HepG2 (cell line): ENCODE measurements around the gene GABRG3. TPM values are rescaled to one million over a fixed set of nuclear protein-coding genes. Genes with fewer than 3 reads are reported as not detected.
A peak's percentile ranks its signal among the peaks of the same experiment; 100 is the strongest.

Experiments used
- ATAC-seq: fragments of 200-7000 bp; cut with Tn5 transposase; 3 replicates; pipeline ENCODE4 v1.9.1; 2020; ENCODE audit warnings: mild to moderate bottlenecking, moderate library complexity
- BruUV-seq: library from RNA; stranded (reverse); fragments of 400-500 nt; replicated peaks from 2 replicates; lab custom pipeline; 2021; lab: Mats Ljungman, UMichigan
- CTCF ChIA-PET: fragments of 300-600 bp; formaldehyde crosslinking; extraction: SDS; loops from one replicate; lab custom pipeline; 2021; ENCODE audit warnings: low total read pairs, inconsistent platforms, low intra/inter-chr PET ratio; lab: Yijun Ruan, JAX
- POLR2A ChIA-PET: fragments of 350-600 bp; sonication (Branson Sonifier 250); formaldehyde crosslinking; loops from one replicate; lab custom pipeline; 2020; ENCODE audit warnings: antibody characterized with exemption, inconsistent platforms; lab: Yijun Ruan, JAX
- DNase-seq: peaks from one replicate; pipeline ENCODE4 v3.0.0-alpha.2; 2015; ENCODE audit warnings: low spot score
- FAIRE-seq: peaks from 3 replicates; lab custom pipeline; 2011; peaks lifted over from hg19 to GRCh38; lab: Jason Lieb, UNC
- H2AFZ ChIP-seq: one replicate; pipeline ENCODE4 v1.6.1; 2011; ENCODE audit warnings: low read length, inconsistent platforms
- H3K27ac ChIP-seq: fragments of 300-600 bp; 3 replicates; pipeline ENCODE4 v1.8.0; 2011; ENCODE audit warnings: mixed run types, mild to moderate bottlenecking, mixed read lengths, low read length, inconsistent platforms; ENCODE audit not compliant: insufficient read depth; ENCODE audit errors: extremely low read length
- H3K27me3 ChIP-seq, 2 experiments: fragments of 200-600 bp in 1 of 2; 2 replicates in 1 of 2; 3 replicates in 1 of 2; pipeline versions ENCODE4 v1.6.0 to v1.8.0; 2011; ENCODE audit warnings: low read length in 2 of 2, mild to moderate bottlenecking in 2 of 2, moderate library complexity in 2 of 2, inconsistent platforms in 1 of 2; ENCODE audit not compliant: insufficient read depth in 2 of 2, control insufficient read depth in 1 of 2
- H3K36me3 ChIP-seq, 2 experiments: fragments of 200-600 bp in 1 of 2; replicated peaks in 1 of 2; 2 replicates in 1 of 2; 3 replicates in 1 of 2; pipeline versions ENCODE4 v1.5.1 to v1.8.0; 2011; ENCODE audit warnings: low read length in 2 of 2, inconsistent platforms in 1 of 2; ENCODE audit not compliant: insufficient read depth in 2 of 2, control insufficient read depth in 1 of 2
- H3K4me1 ChIP-seq: 2 replicates; pipeline ENCODE4 v1.5.1; 2012; ENCODE audit warnings: low read length, inconsistent platforms; ENCODE audit not compliant: insufficient read depth
- H3K4me2 ChIP-seq: 2 replicates; pipeline ENCODE4 v1.6.0; 2011; ENCODE audit warnings: low read depth, low read length, inconsistent platforms
- H3K4me3 ChIP-seq, 3 experiments: fragments of 200-600 bp in 1 of 3; sonication (generic), shearing (Covaris generic) in 1 of 3; replicated peaks in 1 of 3; 2 replicates each; pipeline ENCODE4 v1.5.1; 2011 to 2016; ENCODE audit warnings: low read length in 3 of 3, inconsistent platforms in 2 of 3, low read depth in 2 of 3, mild to moderate bottlenecking in 2 of 3, control low read depth in 1 of 3, mixed read lengths in 1 of 3; ENCODE audit not compliant: insufficient read depth in 1 of 3
- H3K79me2 ChIP-seq: one replicate; pipeline ENCODE4 v1.6.1; 2011; ENCODE audit warnings: low read length, inconsistent platforms; ENCODE audit not compliant: insufficient read depth
- H3K9ac ChIP-seq: 2 replicates; pipeline ENCODE4 v1.6.0; 2011; ENCODE audit warnings: mild to moderate bottlenecking, low read depth, low read length, inconsistent platforms; ENCODE audit not compliant: insufficient read depth
- H3K9me3 ChIP-seq: 2 replicates; pipeline ENCODE4 v1.5.1; 2012; ENCODE audit warnings: mild to moderate bottlenecking, low read length
- H4K20me1 ChIP-seq: 2 replicates; pipeline ENCODE4 v1.6.0; 2011; ENCODE audit warnings: inconsistent platforms, mild to moderate bottlenecking, low read length, moderate library complexity; ENCODE audit not compliant: insufficient read depth
- AGO1 ChIP-seq: fragments of 200-400 bp; formaldehyde crosslinking; IDR thresholded peaks from 2 replicates; pipeline ENCODE4 v1.6.1; 2017; ENCODE audit warnings: mild to moderate bottlenecking, low read depth, low read length, moderate library complexity; ENCODE audit not compliant: poor library complexity, severe bottlenecking
- AGO2 ChIP-seq: fragments of 200-400 bp; formaldehyde crosslinking; optimal IDR thresholded peaks from 2 replicates; pipeline ENCODE3; 2017; ENCODE audit warnings: mild to moderate bottlenecking, low read depth, low read length, moderate library complexity
- ATM ChIP-seq: fragments of 450-650 bp; IDR thresholded peaks from 2 replicates; pipeline ENCODE4 v1.7.1; 2017; ENCODE audit warnings: mild to moderate bottlenecking, borderline replicate concordance
- CBX2 ChIP-seq, 2 experiments: fragments of 200-600 bp in 1 of 2; sonication (generic); formaldehyde crosslinking in 1 of 2; IDR thresholded peaks; 2 replicates each; pipeline versions ENCODE4 v1.7.0 to v1.8.1; 2018 to 2022; ENCODE audit warnings: low read depth in 2 of 2, low read length in 1 of 2, mild to moderate bottlenecking in 1 of 2, missing genetic modification reagents in 1 of 2
- EEA1 ChIP-seq: sonication (generic); formaldehyde crosslinking; IDR thresholded peaks from 2 replicates; pipeline ENCODE4 v1.5.1; 2020; ENCODE audit warnings: mild to moderate bottlenecking, missing genetic modification reagents, borderline replicate concordance
- EP300 ChIP-seq, 3 experiments: sonication (generic) in 1 of 3; formaldehyde crosslinking in 1 of 3; IDR thresholded peaks; 2 replicates each; pipeline versions ENCODE4 v1.5.1 to v1.6.1; 2011 to 2020; ENCODE audit warnings: low read depth in 2 of 3, low read length in 2 of 3, borderline replicate concordance in 1 of 3, improper control_type of control experiment in 1 of 3, mild to moderate bottlenecking in 1 of 3, missing genetic modification reagents in 1 of 3, moderate library complexity in 1 of 3
- HMG20B ChIP-seq: conservative IDR thresholded peaks from 2 replicates; pipeline ENCODE4 v1.6.1; 2016; ENCODE audit warnings: missing genetic modification reagents, missing compliant biosample characterization
- MAFF ChIP-seq: IDR thresholded peaks from 2 replicates; pipeline ENCODE4 v1.6.1; 2011; ENCODE audit warnings: low read depth, low read length, improper control_type of control experiment
- MAFK ChIP-seq, 2 experiments: IDR thresholded peaks in 1 of 2; conservative IDR thresholded peaks in 1 of 2; 2 replicates each; pipeline ENCODE4 v1.6.1; 2011; ENCODE audit warnings: improper control_type of control experiment in 2 of 2, low read length in 2 of 2
- PLRG1 ChIP-seq: fragments of 450-650 bp; conservative IDR thresholded peaks from 2 replicates; pipeline ENCODE4 v1.6.1; 2016
- ZNF205 ChIP-seq: IDR thresholded peaks from 2 replicates; pipeline ENCODE4 v1.6.1; 2018; ENCODE audit warnings: missing biosample characterization, missing genetic modification reagents
- ZSCAN22 ChIP-seq: sonication (generic); formaldehyde crosslinking; IDR thresholded peaks from 2 replicates; pipeline ENCODE4 v1.4.0; 2020; ENCODE audit warnings: mild to moderate bottlenecking, missing genetic modification reagents
- WGBS: methylation state at CpG from one replicate; pipeline ENCODE4 v1.1.6; 2017; ENCODE audit warnings: low lambda C conversion rate; 5-methylcytosine and 5-hydroxymethylcytosine counted together
- in situ Hi-C: cut with HindIII; loops from 2 replicates; pipeline ENCODE4 v1.10.0; 2017; ENCODE audit warnings: low pct_unique_long_range_greater_than_20kb; ENCODE audit not compliant: extremely low pct_ligation_motif_present
- intact Hi-C: fragments of 100-400 bp; cut with micrococcal nuclease; formaldehyde crosslinking; loops from one replicate; pipeline ENCODE4 v1.10.0; 2022; ENCODE audit not compliant: unreplicated experiment
- polyA plus RNA-seq, 8 experiments: library from polyadenylated mRNA; depleted of rRNA in 3 of 8; stranded (reverse) in 7 of 8; unstranded in 1 of 8; fragments of >200 nt; fragmentation: Illumina TruSeq in 4 of 8; extraction: Trizol in 4 of 8; gene quantifications; 2 replicates each; pipeline versions ENCODE4 v1.2.1 to v1.2.3, GENCODE V29; 2011 to 2016; ENCODE audit warnings: low read depth in 4 of 8, missing spikeins in 1 of 8, mixed read lengths in 1 of 8; ENCODE audit not compliant: insufficient read depth in 1 of 8
- total RNA-seq, 5 experiments: library from RNA; depleted of rRNA; stranded (reverse); fragments of >200 nt; fragmentation: Illumina TruSeq; extraction: Trizol; gene quantifications; 2 replicates each; pipeline ENCODE4 v1.2.3, GENCODE V29; 2016; ENCODE audit warnings: low read depth in 1 of 5
- TF ChIP-seq, protein P1 (sequence below): sonication (generic); formaldehyde crosslinking; conservative IDR thresholded peaks from 2 replicates; pipeline ENCODE4 v1.4.0; 2020; ENCODE audit warnings: missing genetic modification reagents

Gene GABRG3
- total and polyA plus RNA-seq, 2 of the 13 experiments (the other 11 are each of a cell fraction or from before 2014, with no cell fraction given), result not detected

DNA sequence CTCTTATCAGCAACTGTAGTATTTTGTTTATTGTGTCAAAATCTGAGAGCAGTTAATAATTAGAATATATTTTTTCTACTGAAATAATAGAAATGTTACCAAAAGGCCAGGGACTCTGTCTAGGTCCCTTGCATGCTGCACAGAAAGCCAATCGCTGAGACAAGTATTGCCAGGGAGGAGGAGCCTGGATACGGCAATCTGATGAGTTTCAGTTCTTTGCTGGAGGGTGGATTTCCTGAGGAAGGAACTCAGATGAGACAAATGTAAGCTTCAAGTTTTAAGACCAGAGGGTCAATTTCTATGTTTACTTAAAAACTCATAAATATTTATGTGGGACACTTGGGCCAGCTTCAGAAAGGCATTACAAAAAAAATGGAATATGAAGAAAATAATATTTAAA lies 252.2 kb downstream of the GABRG3 start:
- FAIRE-seq, result no peak

DNA sequence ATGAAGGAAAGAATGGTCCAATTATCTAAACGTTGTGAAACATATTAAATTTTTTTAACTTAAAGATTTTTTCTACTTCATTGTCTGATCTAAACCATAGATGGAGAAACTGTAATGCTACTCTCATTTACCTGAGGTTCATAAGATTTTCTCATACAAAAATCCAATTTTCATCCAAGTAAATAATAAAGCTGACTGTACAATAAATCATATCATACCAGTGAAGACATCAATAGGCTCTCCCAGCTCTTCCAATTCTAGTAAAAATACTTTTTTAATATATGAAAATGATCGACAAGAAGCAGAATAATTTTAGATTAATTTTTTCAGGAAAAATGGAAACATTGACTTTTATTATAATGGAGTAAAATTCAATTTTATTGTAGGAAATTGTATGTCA lies 260.8 kb downstream of the GABRG3 start:
- no peak for ATAC-seq
- Histone ChIP-seq H2AFZ (no peak overlapping the region), H3K4me2 (no peak overlapping the region), H3K27me3 (no peaks in the 10 kb centered on the region), H3K4me3 (no peak overlapping the region), H4K20me1 (no peaks in the 10 kb centered on the region), H3K9me3 (no peaks in the 10 kb centered on the region), H3K4me1 (no peaks in the 10 kb centered on the region), H3K27ac (no peak overlapping the region), H3K79me2 (no peaks in the 10 kb centered on the region), H3K9ac (no peak overlapping the region), H3K36me3 (no peaks in the 10 kb centered on the region)
- 0% methylated on average over 2 of the region's 2 CpGs for WGBS
- intact Hi-C loops (no loop called here), in situ Hi-C loops (no loop called here)
- ChIA-PET CTCF (no interaction called here), POLR2A (no interaction called here)
- FAIRE-seq, result no peak
- DNase-seq, result no peak
- BruUV-seq, result no TSS peak
- peak; percentile 12 to 63; a peak in 2 of 4 replicates for TF ChIP-seq MAFK (conservative IDR thresholded peaks at IDR 0.05 in 1 of 2, IDR thresholded peaks at IDR 0.05 in 1 of 2; ENCODE audit: low read length in 2 of 2)
- no peak for TF ChIP-seq AGO1
- TF ChIP-seq ZNF205 (CRISPR knock-in tag), result no peak
- peak; percentile 26; the same call in 1 of the 2 replicates for TF ChIP-seq MAFF
- TF ChIP-seq EP300 (IDR thresholded peaks at IDR 0.05; ENCODE audit: low read depth in 2 of 2, low read length in 2 of 2), result no peak
- TF ChIP-seq EP300 (CRISPR knock-in tag; IDR thresholded peaks at IDR 0.05; ENCODE audit: borderline replicate concordance), result no peak
- TF ChIP-seq CBX2 (IDR thresholded peaks at IDR 0.05; ENCODE audit: low read depth, low read length), result no peak
- no peak for TF ChIP-seq CBX2 (CRISPR knock-in tag; IDR thresholded peaks at IDR 0.05; ENCODE audit: low read depth)
- TF ChIP-seq PLRG1, result no peak
- TF ChIP-seq ATM, result no peak
- no peak for TF ChIP-seq EEA1 (CRISPR knock-in tag)

More for the DNA sequence above, 252.2 kb downstream of the GABRG3 start:
- intact Hi-C loops, result no loop called here
- no peak for TF ChIP-seq ZSCAN22
- TF ChIP-seq, protein P1, sequence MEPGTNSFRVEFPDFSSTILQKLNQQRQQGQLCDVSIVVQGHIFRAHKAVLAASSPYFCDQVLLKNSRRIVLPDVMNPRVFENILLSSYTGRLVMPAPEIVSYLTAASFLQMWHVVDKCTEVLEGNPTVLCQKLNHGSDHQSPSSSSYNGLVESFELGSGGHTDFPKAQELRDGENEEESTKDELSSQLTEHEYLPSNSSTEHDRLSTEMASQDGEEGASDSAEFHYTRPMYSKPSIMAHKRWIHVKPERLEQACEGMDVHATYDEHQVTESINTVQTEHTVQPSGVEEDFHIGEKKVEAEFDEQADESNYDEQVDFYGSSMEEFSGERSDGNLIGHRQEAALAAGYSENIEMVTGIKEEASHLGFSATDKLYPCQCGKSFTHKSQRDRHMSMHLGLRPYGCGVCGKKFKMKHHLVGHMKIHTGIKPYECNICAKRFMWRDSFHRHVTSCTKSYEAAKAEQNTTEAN (CRISPR knock-in tag), result no peak
- no peak for TF ChIP-seq HMG20B (CRISPR knock-in tag)
- TF ChIP-seq AGO2, result no peak
- TF ChIP-seq, all 625 proteins: peak for 0
- Histone ChIP-seq H3K4me3 (no peak overlapping the region), H3K9ac (no peak overlapping the region), H3K79me2 (no peaks in the 10 kb centered on the region), H3K9me3 (0 out of 2 replicates have a peak, but pooled peaks cover 6% of the 10 kb centered on the region), H3K36me3 (no peaks in the 10 kb centered on the region), H3K27ac (no peak overlapping the region), H4K20me1 (no peaks in the 10 kb centered on the region), H3K4me1 (no peaks in the 10 kb centered on the region), H3K27me3 (no peaks in the 10 kb centered on the region; a peak in 1 of 5 replicates), H2AFZ (no peak overlapping the region), H3K4me2 (no peak overlapping the region)
- WGBS, result 0% methylated on average over 2 of the region's 2 CpGs
- no TSS peak for BruUV-seq
- in situ Hi-C loops, result no loop called here
- DNase-seq (no peak), ATAC-seq (no peak)
- POLR2A ChIA-PET, result no interaction called here
- CTCF ChIA-PET, result no interaction called here
